Subcutaneous adipose tissue (tissue), 4 donors: ENCODE measurements around the gene SLITRK3. TPM values are rescaled to one million over a fixed set of nuclear protein-coding genes. Genes with fewer than 3 reads are reported as not detected.

Source experiments
- total RNA-seq, 4 donors: library from RNA; depleted of rRNA; stranded (reverse); fragments of >200 nt; gene quantifications; one replicate each; pipeline ENCODE4 v1.1.0, GENCODE V29; 2016
- TF ChIP-seq, protein P1 (sequence below): fragments of 450-650 bp; IDR thresholded peaks from one replicate; pipeline ENCODE4 v1.5.1; 2016; ENCODE audit warnings: low read depth, mild to moderate bottlenecking, control low read depth, antibody characterized with exemption, moderate library complexity

SLITRK3 gene
- total RNA-seq, 4 donors from 2014 or later = not detected

DNA sequence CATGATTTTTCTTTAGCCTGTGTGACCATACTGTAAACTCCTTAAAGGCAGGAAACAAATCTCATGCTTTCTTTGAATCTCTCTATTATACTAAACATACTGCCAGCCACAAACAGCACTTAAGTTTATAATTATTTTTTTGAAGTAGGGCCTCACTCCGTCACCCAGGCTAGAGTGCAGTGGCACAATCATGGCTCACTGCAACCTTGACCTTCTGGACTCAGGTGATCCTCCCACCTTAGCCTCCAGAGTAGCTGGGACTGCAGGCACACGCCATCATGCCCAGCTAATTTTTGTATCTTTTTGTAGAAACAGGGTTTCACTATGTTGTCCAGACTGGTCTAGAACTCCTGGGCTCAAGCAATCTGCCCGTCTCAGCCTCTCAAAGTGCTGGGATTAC, 14.5 kb upstream of the SLITRK3 start:
- TF ChIP-seq, protein P1, sequence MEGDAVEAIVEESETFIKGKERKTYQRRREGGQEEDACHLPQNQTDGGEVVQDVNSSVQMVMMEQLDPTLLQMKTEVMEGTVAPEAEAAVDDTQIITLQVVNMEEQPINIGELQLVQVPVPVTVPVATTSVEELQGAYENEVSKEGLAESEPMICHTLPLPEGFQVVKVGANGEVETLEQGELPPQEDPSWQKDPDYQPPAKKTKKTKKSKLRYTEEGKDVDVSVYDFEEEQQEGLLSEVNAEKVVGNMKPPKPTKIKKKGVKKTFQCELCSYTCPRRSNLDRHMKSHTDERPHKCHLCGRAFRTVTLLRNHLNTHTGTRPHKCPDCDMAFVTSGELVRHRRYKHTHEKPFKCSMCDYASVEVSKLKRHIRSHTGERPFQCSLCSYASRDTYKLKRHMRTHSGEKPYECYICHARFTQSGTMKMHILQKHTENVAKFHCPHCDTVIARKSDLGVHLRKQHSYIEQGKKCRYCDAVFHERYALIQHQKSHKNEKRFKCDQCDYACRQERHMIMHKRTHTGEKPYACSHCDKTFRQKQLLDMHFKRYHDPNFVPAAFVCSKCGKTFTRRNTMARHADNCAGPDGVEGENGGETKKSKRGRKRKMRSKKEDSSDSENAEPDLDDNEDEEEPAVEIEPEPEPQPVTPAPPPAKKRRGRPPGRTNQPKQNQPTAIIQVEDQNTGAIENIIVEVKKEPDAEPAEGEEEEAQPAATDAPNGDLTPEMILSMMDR = no peak

- TF ChIP-seq, protein P1 = no peak
Measured at GRCh38 chr3:165210132-165210531, 13.9 kb upstream of the SLITRK3 start.

DNA sequence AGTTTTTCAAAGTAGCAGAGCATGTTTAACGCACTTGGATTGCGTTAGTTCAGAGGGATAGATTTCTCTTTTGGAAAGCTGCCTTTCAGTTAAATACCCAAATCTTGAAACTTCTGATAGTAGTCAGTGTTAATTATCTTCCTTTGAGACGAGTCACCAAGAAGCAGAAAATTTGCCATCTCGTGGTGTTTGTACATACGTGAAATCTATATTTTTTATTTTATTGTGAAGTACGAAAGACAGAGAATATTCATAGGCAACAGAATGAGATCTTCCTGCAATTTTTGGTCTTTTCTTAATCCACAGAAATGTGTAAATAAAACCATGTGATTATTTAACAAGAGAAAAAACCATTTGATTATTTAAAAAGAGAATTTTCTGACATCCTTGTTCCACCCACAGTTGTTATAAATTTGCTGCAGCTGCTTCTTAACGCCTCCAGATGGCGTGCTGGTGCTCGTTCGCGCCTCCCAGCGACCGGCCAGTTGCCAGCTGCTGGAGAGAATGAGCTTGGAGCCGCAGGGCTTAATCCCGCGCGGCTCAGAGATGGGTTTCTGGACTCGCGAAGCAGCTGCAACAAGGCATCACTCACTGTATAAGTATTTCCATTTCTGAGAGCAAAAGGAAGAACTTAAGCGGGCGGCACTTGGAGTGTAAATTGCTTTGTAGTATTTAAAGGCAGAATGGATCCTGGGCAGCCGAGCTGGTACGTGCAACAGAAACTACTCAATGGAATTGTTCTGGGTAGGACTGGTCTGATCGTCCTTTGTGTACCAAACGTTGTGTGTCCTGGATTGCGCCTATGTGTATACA, 10.5 kb upstream of the SLITRK3 start:
- TF ChIP-seq, protein P1 = no peak

DNA sequence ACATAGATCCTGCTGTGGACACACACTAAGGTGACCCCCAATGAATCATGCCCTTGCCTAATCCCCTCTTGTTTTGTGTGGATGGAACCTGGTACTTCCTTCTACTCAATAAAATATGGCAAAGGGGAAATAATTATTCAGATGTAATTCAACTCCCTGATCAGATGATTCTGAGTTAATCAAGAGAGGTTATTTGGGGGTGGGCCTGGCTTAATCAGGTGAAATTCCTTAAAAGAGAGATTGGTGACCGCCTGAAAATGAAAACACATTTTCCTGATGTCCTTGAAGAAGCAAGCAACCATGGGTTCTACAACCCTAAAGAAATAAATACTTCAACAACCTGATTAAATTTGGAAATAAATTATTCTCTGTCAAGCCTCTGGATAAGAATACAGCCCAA, 8.3 kb upstream of the SLITRK3 start:
- TF ChIP-seq, protein P1 = no peak

DNA sequence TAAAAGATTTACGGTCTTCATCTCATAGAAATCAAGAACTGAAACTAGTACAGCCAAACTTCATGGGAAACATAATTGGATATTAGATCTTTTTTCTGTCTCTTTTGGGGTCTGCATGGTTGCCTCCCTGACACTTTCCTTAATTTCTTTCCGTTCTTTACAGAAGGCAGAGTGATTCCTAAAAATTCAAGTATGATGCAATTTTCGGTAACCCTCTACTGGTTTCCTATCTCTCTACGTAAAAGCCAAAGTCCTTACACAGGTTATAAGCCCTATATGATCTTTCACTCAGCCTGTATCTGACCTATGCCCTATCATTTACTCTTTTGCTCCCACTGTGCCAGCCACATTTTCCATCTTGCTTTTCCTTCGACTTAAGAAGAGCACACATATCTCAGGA, 6.8 kb upstream of the SLITRK3 start:
- TF ChIP-seq, protein P1 = no peak

GRCh38 chr3:165201964-165202363, 5.8 kb upstream of the SLITRK3 start:
- TF ChIP-seq, protein P1 = no peak

GRCh38 chr3:165197481-165197800, 1.3 kb upstream of the SLITRK3 start:
- TF ChIP-seq, protein P1 = no peak
